Left renal pelvis (tissue), 4 donors: ENCODE data around the gene GTF3C1. TPM values are rescaled to one million over a fixed set of nuclear protein-coding genes. Genes with fewer than 3 reads are reported as not detected.

Experiments used
- DNase-seq, 4 donors: peaks; one replicate each; pipeline ENCODE4 v3.0.0-alpha.2; 2013; ENCODE audit warnings: low read depth in 4 of 4, low spot score in 3 of 4
- polyA plus RNA-seq, 4 donors: library from polyadenylated mRNA; unstranded; fragments of 120-200 nt; gene quantifications; one replicate each; pipeline ENCODE4 v1.2.1, GENCODE V29; 2013; ENCODE audit not compliant: insufficient read length in 4 of 4

Gene GTF3C1, protein sequence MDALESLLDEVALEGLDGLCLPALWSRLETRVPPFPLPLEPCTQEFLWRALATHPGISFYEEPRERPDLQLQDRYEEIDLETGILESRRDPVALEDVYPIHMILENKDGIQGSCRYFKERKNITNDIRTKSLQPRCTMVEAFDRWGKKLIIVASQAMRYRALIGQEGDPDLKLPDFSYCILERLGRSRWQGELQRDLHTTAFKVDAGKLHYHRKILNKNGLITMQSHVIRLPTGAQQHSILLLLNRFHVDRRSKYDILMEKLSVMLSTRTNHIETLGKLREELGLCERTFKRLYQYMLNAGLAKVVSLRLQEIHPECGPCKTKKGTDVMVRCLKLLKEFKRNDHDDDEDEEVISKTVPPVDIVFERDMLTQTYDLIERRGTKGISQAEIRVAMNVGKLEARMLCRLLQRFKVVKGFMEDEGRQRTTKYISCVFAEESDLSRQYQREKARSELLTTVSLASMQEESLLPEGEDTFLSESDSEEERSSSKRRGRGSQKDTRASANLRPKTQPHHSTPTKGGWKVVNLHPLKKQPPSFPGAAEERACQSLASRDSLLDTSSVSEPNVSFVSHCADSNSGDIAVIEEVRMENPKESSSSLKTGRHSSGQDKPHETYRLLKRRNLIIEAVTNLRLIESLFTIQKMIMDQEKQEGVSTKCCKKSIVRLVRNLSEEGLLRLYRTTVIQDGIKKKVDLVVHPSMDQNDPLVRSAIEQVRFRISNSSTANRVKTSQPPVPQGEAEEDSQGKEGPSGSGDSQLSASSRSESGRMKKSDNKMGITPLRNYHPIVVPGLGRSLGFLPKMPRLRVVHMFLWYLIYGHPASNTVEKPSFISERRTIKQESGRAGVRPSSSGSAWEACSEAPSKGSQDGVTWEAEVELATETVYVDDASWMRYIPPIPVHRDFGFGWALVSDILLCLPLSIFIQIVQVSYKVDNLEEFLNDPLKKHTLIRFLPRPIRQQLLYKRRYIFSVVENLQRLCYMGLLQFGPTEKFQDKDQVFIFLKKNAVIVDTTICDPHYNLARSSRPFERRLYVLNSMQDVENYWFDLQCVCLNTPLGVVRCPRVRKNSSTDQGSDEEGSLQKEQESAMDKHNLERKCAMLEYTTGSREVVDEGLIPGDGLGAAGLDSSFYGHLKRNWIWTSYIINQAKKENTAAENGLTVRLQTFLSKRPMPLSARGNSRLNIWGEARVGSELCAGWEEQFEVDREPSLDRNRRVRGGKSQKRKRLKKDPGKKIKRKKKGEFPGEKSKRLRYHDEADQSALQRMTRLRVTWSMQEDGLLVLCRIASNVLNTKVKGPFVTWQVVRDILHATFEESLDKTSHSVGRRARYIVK (N-terminal part only)
- 10 to 100 TPM; 70.9 to 97.3 (median 82.7) TPM for polyA plus RNA-seq

DNA sequence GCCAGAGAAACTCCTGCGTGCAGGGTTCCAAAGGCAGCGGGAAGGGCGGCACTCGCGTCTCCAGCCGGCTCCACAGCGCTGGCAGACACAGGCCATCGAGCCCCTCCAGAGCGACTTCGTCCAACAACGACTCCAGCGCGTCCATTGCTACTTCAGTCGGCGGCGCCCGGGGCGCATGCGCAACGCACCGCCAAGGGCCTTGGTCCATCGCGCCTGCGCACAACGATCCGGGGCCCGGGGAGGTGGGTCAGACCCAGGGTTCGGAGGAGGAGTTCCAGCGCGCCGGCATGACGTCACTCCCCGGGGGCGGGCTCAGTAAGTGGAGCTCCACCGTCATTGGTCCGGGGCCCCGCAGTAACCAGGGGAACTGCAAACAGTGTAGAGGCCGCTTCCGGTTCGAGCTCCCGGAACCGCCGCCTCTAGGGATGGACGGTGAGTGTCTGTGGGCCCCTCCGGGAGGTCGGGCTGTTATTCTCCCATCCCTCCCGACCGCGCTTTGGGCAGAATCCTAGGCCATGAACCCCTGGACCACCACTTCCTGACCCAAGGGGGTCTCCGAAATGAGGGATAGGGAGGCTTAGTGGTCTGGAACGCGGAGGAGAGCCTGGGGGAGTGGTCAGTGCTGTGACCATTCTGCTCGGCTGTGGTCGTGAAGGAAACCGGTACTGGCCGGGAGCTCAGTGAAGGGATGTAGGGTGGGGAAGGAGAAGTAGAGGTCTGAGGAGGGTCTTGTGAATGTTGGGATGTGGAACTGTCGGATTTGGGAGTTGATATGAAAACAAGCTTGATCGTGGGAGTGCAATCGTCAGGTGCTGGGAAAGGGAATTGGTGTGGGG lies at the start of gene GTF3C1, which contains the start of gene KATNIP:
TSS of gene GTF3C1 (minus strand) at position 168 of the 836 bp plus-strand sequence. CDS start at position 145, 23 bp downstream.
TSS of gene KATNIP (plus strand) at position 399 of the 836 bp plus-strand sequence. CDS start at position 426, 27 bp downstream.
- peak; percentile 93 to 99 (median 98) for DNase-seq

DNA sequence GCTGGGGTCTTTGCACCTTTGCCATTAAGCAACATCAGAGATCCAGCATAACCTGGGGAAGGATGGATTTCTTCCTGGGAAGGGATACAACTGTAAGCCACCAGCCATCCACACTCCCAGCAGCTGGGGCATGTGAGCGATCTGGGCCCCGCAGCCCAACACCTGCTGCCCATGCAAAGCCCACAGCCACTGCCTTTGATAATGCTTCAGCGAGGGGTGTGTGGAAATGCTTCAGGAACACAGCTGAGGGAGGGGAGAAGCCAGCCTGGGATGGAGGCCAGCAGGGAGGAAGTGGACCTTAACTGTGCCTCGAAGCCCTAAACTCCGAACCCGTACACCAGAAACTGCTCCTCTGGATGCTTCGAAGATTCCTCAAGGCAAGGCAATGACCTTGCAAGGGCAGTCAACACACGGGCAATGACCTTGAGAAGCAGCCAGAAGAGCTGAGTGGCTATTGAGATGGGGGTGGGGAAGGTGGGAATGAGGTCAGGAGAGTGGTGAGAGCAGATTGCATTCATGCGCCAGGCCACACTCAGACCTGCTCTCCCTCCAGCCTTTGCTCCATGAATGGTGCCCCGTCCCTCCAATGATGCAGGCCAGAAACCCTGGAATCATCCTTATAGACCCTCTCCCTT lies 49.3 kb upstream of the GTF3C1 start:
- no peak for DNase-seq

DNA sequence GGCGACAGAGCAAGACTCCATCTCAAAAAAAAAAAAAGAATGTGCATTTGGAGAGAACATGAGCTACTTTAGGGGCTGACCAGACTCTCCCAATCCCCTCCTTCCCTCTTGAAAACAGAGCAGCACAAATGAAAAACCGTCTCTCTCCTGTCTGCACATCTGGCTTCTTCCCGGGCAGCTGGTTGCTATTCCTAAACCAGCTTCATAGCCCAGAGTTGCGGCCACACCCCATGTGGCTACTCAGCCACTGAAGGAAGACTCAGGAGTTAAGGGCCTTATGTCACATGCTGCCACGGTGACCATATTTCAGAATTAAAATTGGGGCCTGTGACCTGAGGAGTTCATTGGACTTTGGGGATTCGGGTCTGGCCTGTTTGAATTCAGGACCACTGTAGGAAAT lies 48.5 kb upstream of the GTF3C1 start:
- DNase-seq: no peak

DNA sequence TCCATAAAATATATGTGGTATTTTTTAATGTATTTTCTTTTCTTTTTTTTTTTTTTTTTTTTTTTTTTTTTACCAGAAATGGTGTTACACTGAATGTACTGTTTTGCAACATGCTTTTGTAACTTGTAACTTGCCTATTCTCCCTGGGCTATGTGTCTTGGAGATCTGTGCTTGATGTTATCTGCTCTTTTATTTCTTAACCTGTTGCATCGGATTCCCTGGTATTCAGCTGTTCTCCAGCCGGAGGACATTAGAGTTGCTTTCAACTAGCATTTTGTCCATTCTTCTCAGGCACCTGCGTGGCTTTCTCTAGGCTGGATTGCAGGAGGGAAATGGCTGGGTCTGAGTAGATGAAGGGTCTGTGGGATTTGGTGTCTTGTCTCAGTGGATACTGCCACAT lies 47.6 kb upstream of the GTF3C1 start:
- no peak for DNase-seq

DNA sequence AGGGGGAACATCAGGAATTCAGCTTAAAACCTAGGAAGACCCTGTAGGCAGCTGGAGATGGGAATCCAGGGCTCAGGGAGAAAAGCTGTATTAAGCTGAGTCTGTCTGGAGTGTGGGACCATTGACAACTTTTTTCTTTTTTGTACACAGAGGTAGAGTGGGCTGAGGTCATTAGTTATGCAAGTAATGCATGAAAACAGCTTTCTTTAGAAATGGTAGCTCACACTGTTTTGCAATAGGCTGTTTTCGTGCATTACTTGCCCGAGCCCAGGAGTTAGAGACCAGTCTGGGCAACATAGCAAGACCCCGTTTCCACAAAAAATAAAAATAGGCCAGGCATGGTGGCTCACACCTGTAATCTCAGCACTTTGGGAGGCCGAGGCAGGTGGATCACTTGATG lies 46.7 kb upstream of the GTF3C1 start:
- DNase-seq: no peak

DNA sequence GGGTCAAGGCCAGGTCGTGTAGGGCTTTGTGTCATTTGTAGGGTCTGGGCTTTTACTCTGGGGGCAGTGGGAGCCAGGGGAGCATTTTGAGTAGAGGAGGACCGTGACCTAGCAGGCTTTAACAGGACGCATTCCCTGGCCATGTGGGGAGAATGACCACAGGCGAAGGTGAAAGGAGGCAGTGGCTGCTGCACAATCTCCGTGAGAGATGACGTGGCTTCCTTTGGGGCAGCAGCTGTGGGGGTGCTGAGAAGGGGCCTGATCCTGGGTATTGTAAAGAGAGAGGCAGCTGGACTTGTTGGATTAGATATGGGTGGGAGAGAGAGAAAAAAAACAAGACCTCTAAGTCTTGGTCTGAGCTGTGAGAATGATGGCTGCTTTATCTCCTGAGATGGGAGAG lies 46.3 kb upstream of the GTF3C1 start:
- no peak for DNase-seq

DNA sequence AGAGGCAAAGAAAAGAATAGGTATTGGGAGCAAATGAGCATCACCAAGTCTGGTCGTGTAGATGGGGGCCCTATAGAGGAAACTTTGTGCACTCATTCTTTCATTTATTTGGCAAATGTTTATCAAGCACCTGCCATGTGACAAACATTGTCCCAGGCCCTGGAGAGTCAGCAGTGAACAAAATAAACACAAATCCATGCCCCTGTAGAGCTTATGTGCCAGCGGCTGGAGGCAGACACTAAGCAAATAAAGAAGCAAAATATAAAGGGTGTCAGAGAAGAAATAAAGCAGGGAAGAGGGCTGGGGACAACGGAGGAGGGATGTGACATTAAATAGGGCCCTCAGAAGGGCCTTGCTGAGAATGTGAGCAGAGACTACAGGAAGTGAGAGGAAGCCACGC lies 45.8 kb upstream of the GTF3C1 start:
- no peak for DNase-seq

DNA sequence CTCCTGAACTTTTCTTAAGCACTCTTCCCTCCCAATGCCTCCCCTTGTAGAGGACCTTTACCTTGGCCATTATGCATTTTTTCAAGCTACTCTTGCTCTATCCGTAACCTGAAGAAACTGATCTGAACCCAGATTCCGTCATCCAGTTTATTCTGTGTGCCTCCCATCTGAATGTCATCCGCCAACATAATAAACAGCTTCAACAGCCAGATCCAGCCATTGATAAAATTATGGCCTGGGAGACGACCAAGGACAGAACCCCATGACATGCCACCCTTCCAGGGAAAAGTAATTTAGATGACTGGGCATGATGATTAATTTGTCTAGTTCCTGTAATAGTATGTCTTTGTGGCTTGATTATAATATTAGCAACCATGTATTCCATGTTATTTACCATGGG lies 42.1 kb upstream of the GTF3C1 start:
- DNase-seq: no peak

DNA sequence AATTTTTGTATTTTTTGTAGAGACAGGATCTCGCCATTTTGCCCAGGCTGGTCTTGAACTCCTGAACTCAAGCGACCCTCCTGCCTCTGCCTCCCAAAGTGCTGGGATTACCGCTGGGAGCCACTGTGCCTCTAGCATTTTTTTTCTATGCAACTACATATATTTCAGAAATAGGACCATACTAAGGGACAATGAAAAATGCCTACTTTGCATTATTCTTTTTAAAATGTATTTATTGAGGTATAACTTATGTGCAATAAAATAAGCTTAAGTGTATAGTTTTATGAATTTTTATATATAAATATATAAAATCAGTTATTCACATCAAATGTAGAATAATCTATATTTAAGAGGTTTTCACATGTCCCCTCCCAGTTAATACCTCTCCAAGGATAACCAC lies 38.3 kb upstream of the GTF3C1 start:
- DNase-seq: no peak

DNA sequence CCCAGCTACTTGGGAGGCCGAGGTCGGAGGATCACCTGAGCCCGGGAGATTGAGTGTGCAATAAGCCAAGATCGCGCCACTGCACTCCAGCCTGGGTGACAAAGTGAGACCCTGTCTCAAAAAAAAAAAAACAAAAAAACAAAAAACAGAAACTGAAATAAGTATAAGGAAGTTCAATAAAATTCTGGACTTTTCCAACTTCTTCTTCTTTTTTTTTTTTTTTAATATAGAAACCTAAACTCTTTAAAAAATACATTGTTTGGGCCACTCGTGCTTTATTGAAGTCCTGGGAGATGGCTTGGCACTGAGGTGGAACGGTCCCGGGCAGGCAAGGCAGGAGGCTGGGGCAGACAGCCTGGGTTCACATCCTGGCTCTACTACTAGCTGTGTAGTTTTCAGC lies 37.0 kb upstream of the GTF3C1 start:
- no peak for DNase-seq

DNA sequence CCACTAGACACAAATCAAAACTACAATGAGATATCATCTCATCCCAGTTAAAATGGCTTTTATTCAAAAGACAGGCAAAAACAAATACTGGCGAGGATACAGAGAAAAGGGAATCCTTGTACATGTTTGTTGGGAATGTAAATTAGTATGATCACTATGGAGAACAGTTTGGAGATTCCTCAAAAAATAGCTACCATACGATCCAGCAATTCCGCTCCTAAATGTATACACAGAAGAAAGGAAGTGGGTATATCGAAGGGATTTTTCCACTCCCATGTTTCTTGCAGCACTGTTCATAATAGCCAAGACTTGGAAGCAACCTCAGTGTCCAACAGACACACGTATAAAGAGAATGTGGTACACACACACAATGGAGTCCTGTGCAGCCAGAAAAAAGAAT lies 35.5 kb upstream of the GTF3C1 start:
- no peak for DNase-seq

DNA sequence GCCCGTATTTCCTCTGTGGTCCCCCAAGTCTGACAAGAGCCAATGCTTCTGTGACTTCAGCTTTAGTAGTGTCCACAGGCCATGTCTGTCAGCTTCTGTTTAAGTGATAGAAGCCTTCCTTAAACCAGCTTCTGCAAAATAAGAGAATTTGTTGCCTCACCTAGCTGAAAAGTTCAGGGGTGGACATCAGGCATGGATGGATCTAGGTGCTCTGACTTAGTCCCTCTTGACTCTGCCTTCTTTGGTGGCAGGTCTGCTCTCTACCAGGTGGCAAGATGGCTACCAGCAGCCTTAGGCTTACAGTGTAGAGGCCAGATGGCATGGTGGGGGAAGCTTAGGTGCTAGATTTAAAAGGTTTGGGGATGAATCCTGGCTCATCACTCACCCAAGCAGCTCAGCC lies 33.9 kb upstream of the GTF3C1 start:
- DNase-seq: no peak

DNA sequence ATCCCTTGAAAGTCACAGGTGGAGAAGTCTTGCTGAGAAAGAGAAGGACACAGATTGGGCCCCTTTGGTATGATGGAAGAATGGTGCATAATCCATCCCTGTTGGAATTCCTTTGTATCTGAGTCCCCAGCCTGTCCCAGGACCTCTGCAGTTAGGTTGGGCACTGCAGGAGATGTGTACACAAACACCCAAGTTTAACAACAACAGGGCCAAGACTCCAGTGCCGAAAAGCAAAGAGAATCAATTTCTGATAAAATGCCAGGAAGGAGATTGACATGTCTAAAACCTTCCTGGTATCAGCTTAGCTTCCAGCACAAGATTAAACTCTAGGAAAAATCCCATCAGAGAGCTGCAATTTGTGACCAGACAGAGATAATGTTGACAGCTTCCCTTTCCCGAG lies 33.2 kb upstream of the GTF3C1 start:
- no peak for DNase-seq

DNA sequence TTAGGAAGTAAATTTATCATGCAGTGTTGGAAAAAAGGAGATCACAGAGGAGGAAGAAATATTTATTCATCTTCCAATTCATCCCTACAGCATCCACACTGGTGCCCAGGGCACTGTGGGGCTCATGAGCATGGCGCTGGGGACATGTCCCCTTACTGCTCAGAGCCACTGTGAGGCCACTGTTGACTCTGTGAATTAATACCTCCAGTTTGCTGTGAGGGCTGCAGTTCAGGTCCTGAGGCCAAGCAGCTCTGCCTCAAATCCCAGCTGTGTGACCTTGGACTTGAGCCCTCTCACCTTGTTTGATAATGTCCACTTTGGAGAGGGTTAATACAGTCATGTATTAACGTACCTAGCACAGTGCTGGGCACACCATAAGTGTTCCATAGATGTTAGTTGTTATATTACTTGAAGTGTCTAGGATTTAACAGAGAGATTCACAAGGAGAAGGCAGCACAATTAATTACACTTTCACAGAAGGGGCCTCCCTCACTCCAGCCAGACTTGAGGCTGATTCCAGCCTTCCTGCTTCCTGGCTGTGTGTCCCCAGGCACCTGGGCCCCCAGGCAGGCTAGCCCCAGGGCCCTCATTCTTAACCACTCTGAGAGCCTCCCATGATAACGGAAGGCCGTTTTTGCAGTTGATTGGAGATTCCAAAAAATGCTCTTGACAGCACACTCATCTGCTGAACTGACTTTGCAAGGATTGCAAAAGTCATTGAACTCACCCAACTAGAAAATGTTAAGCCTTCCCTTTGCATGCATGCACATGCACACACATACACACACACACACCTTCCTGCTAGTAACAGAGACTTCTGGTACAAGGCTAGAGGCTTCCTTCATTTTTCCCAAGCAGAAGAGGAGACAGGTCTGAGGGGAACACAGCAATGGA lies 29.6 kb upstream of the GTF3C1 start:
- DNase-seq: no peak

DNA sequence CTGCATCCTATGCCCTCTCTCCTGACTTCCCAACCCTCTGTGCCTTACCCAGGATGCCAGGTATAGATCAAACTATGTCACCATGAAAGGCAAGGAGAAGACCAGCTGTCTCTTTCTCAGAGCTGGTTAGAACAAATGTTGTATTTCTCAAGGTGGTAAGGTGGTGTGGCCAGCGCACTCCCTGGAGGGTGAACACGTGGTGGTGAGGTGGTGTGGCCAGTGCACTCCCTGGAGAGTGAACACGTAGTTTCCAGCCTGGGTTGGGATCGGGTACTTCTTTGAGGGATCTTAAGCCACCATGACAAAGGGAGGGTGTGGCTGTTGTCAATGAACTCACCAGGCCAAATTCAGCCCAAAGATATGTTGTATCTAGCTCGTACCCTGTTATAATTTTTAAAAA lies 27.0 kb upstream of the GTF3C1 start:
- no peak for DNase-seq

DNA sequence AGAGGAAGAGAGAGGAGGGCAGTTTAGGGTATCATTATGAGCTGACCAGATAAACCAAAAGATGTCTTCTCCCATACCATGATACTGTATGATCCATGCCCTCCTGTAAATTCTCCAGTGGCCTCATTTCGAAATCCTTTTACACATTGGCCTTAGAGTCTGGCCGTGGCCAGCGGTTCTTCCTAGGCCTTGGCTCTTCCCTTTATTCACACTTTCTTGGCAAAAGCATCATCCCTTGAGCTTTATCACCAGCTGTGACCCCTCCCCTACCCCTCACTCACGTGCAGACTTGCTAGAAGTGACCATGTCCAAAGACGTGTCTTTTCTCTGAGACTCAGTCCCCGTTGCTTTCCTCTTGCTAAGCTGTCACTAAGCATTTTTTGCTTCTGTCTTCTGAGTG lies 23.0 kb upstream of the GTF3C1 start:
- DNase-seq: no peak

DNA sequence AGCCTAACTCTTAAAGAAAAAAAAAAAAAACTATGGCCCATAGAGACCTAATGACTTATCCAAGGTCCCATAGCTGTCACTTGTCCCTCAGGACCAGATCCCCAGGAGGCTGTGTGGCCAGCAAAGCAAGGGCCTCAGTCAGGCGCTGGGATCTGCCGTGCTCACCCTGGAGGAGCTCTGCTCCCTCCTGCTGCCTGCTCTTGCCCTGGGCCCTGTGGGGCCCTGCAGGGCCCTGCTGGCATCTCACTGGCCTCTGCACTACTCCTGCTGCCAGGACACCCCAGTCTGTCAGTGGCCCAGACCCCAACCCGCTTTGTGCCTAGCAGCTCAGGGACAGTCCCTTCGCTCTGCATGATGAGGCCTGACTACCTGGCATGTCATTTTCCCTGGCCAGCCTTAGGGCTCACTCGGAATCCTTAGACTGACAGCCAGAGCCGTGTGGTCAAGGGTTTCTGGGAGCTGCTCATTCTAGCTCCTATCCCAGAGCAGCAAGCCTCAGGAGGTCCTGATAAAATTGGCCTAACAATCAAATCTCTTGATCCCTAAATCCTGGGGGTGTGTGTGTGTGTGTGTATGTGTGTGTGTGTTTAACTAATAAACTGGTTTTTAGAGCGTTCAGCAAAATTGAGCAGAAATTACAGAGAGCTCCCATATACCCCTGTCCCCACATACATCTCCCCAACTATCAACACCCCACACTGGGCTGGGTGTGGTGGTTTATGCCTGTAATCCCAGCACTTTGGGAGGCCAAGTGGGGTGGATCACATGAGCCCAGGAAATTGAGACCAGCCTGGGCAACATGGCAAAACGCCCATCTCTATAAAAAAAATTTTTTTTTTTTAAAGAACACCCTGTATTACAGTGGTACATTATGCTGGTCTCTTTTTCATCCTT lies 22.0 kb upstream of the GTF3C1 start:
- DNase-seq: no peak
